Osteoblast (primary cell): ENCODE measurements around the gene KDM4F. TPM values are rescaled to one million over a fixed set of nuclear protein-coding genes. Genes with fewer than 3 reads are reported as not detected.

Source experiments
- DNase-seq: peaks from one replicate; pipeline ENCODE4 v3.0.0; 2011; ENCODE audit warnings: low spot score, mixed read lengths; ENCODE audit not compliant: insufficient read length; ENCODE audit errors: missing footprints
- H2AFZ ChIP-seq: 2 replicates; pipeline ENCODE4 v1.6.0; 2011; ENCODE audit warnings: mild to moderate bottlenecking, low read length
- H3K27ac ChIP-seq: 2 replicates; pipeline ENCODE4 v1.5.1; 2011; ENCODE audit warnings: mild to moderate bottlenecking, low read depth, low read length, moderate library complexity
- H3K27me3 ChIP-seq: 2 replicates; pipeline ENCODE4 v1.6.0; 2012; ENCODE audit warnings: mild to moderate bottlenecking, control low read depth, inconsistent platforms, low read length, moderate library complexity; ENCODE audit not compliant: insufficient read depth
- H3K36me3 ChIP-seq: 2 replicates; pipeline ENCODE4 v1.5.1; 2011; ENCODE audit warnings: mild to moderate bottlenecking, low read length, control low read depth, moderate library complexity; ENCODE audit not compliant: insufficient read depth
- H3K4me1 ChIP-seq: 2 replicates; pipeline ENCODE4 v1.5.1; 2011; ENCODE audit warnings: mild to moderate bottlenecking, low read length, control low read depth, moderate library complexity; ENCODE audit not compliant: insufficient read depth
- H3K4me2 ChIP-seq: 2 replicates; pipeline ENCODE4 v1.6.0; 2011; ENCODE audit warnings: mild to moderate bottlenecking, low read length; ENCODE audit not compliant: insufficient read depth
- H3K4me3 ChIP-seq: fragments of 200-600 bp; sonication (generic); 3 replicates; pipeline ENCODE4 v1.5.1; 2012; ENCODE audit warnings: mild to moderate bottlenecking, low read length, inconsistent platforms; ENCODE audit not compliant: insufficient read depth
- H3K79me2 ChIP-seq: 2 replicates; pipeline ENCODE4 v1.6.0; 2012; ENCODE audit warnings: mild to moderate bottlenecking, low read length, control low read depth, inconsistent platforms; ENCODE audit not compliant: insufficient read depth
- H3K9me3 ChIP-seq: 2 replicates; pipeline ENCODE4 v1.5.1; 2011; ENCODE audit warnings: low read depth, low read length, control low read depth
- H4K20me1 ChIP-seq: 2 replicates; pipeline ENCODE4 v1.6.0; 2012; ENCODE audit warnings: mild to moderate bottlenecking, low read length, control low read depth; ENCODE audit not compliant: insufficient read depth
- total RNA-seq: library from RNA; depleted of rRNA; stranded (reverse); fragments of >200 nt; gene quantifications from 2 replicates; pipeline ENCODE4 v1.2.3, GENCODE V29; 2012
- TF ChIP-seq, protein P1 (sequence below): IDR thresholded peaks from 2 replicates; pipeline ENCODE4 v1.5.1; 2011; ENCODE audit warnings: mild to moderate bottlenecking, low read depth, low read length, moderate library complexity; ENCODE audit errors: extremely low read depth

Gene KDM4F
- total RNA-seq, 1 donor: not detected

DNA sequence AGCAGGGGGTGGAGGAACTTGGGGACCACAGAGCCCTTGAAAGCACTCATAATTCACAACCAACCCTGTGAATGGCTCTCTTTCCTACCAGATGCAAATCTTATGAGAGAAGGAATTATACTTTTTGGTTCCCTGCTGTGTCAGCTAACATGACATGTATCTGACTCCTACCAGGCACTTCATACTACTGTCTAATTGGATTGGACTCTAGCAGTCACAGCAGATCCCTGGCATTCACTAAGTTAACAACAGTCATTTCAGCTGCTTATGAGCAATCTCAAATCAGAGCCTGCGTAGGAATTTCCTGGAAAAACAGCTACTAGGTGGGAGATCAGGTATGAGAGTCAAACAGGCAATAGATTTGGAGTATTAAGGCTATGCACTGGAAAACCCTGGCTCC, 29.3 kb downstream of the KDM4F start:
- Histone ChIP-seq H3K4me1 (peaks cover 23% of the 10 kb centered on the region), H3K27ac (no peak overlapping the region), H3K36me3 (no peaks in the 10 kb centered on the region), H3K79me2 (no peaks in the 10 kb centered on the region), H4K20me1 (no peaks in the 10 kb centered on the region), H3K27me3 (no peaks in the 10 kb centered on the region), H3K4me3 (no peak overlapping the region), H2AFZ (no peak overlapping the region), H3K4me2 (no peak overlapping the region), H3K9me3 (no peaks in the 10 kb centered on the region)
- TF ChIP-seq, protein P1, sequence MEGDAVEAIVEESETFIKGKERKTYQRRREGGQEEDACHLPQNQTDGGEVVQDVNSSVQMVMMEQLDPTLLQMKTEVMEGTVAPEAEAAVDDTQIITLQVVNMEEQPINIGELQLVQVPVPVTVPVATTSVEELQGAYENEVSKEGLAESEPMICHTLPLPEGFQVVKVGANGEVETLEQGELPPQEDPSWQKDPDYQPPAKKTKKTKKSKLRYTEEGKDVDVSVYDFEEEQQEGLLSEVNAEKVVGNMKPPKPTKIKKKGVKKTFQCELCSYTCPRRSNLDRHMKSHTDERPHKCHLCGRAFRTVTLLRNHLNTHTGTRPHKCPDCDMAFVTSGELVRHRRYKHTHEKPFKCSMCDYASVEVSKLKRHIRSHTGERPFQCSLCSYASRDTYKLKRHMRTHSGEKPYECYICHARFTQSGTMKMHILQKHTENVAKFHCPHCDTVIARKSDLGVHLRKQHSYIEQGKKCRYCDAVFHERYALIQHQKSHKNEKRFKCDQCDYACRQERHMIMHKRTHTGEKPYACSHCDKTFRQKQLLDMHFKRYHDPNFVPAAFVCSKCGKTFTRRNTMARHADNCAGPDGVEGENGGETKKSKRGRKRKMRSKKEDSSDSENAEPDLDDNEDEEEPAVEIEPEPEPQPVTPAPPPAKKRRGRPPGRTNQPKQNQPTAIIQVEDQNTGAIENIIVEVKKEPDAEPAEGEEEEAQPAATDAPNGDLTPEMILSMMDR: no peak
- DNase-seq: no peak

DNA sequence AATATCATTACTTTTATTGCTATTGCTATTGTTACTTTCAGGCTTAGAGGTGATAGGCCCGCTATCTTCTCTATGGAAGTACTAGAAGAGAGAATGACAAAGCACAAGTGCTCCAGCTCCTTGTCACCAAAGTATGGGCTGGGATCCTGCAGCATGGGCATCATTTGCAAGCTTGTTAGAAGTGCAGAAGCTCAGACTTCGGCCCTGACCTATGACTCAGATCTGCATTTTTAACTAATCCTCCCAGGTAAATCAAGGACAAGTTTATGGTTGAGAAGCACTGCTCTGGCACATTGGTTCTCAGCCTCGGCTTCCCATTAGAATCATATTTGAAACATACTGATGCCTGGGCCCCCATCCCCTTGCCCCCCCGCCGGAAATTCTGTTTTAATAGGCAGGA, 31.8 kb downstream of the KDM4F start:
- DNase-seq: no peak
- H3K27ac ChIP-seq: no peak overlapping the region
- H4K20me1 ChIP-seq: no peaks in the 10 kb centered on the region
- H3K9me3 ChIP-seq: no peaks in the 10 kb centered on the region
- no peaks in the 10 kb centered on the region for H3K27me3 ChIP-seq
- no peak overlapping the region for H3K4me2 ChIP-seq
- peak overlapping the region; percentile 56 for H2AFZ ChIP-seq
- no peaks in the 10 kb centered on the region for H3K79me2 ChIP-seq
- no peak overlapping the region for H3K4me3 ChIP-seq
- TF ChIP-seq, protein P1: no peak
- H3K36me3 ChIP-seq: no peaks in the 10 kb centered on the region
- peaks cover 24% of the 10 kb centered on the region for H3K4me1 ChIP-seq

DNA sequence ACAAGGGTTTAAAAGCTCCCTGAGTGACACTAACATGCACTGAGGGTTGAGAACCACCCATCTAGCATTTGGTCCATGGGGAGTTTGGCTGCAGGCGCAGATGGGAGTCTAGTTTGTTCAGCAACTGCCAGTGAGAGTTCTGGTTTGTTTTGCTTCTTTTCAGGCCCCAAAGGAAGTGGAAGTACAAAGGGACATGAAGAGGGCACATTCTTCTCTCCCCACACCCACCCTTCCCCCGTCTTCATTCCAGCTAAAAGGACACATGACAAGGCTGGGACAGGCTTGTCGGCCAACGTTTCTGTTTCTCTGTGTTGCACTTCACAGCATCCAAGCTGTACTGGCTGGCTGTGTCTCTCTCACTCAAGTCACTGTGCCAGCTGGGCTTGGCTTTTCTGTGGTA, 32.2 kb downstream of the KDM4F start:
- no peaks in the 10 kb centered on the region for H4K20me1 ChIP-seq
- H3K27ac ChIP-seq: no peak overlapping the region
- H3K4me2 ChIP-seq: no peak overlapping the region
- TF ChIP-seq, protein P1: no peak
- H3K36me3 ChIP-seq: no peaks in the 10 kb centered on the region
- peak overlapping the region; percentile 56 for H2AFZ ChIP-seq
- no peaks in the 10 kb centered on the region for H3K27me3 ChIP-seq
- H3K9me3 ChIP-seq: no peaks in the 10 kb centered on the region
- H3K4me3 ChIP-seq: no peak overlapping the region
- DNase-seq: no peak
- H3K79me2 ChIP-seq: no peaks in the 10 kb centered on the region
- H3K4me1 ChIP-seq: peaks cover 20% of the 10 kb centered on the region

DNA sequence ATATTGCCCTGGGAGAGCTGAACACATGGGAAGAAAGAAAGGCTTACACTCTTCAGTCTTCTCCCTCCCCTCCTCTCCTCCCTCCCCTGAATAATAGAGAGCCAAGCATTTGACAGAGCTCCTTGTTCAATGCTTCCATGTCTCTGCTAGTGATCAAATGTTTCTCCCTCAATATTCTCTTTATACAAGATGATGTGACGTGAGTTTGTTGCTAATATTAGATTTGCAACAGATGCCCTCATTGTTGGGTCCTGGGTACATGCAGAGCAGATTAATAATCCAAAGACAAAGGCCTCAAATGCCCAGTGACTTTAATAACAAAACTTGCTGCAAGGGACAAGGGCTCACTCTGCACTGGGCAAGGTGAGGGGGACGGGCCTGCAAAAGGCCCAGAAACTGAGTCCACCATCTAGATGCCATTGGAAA, 33.4 kb downstream of the KDM4F start:
- H3K4me3 ChIP-seq: no peak overlapping the region
- H3K79me2 ChIP-seq: no peaks in the 10 kb centered on the region
- no peaks in the 10 kb centered on the region for H4K20me1 ChIP-seq
- no peaks in the 10 kb centered on the region for H3K27me3 ChIP-seq
- H3K36me3 ChIP-seq: no peaks in the 10 kb centered on the region
- H3K27ac ChIP-seq: no peak overlapping the region
- no peaks in the 10 kb centered on the region for H3K9me3 ChIP-seq
- no peak overlapping the region for H2AFZ ChIP-seq
- DNase-seq: no peak
- H3K4me2 ChIP-seq: no peak overlapping the region
- TF ChIP-seq, protein P1: no peak
- H3K4me1 ChIP-seq: peaks cover 16% of the 10 kb centered on the region
